ENCODE results near the gene METTL21A. TPM values are rescaled to one million over a fixed set of nuclear protein-coding genes. Genes with fewer than 3 reads are reported as not detected.
A peak's percentile ranks its signal among the peaks of the same experiment; 100 is the strongest.

Gene METTL21A
- total RNA-seq, 1 experiment from 2014 or later: 20.9 TPM

- Histone ChIP-seq H3K27me3 (ENCODE audit: control insufficient read depth, insufficient read depth, low read length) (no peaks in the 10 kb centered on the region), H3K9me3 (ENCODE audit: control insufficient read depth, insufficient read depth, low read depth, low read length) (no peaks in the 10 kb centered on the region), H3K36me3 (ENCODE audit: control insufficient read depth, insufficient read depth, low read length) (no peaks in the 10 kb centered on the region), H3K4me1 (ENCODE audit: control insufficient read depth, insufficient read depth, low read length) (peaks cover 3% of the 10 kb centered on the region; the same call in 1 of the 2 replicates), H3K4me3 (ENCODE audit: low read depth in 2 of 2, low read length in 2 of 2) (no peak overlapping the region), H3K27ac (ENCODE audit: low read length) (no peak overlapping the region)
- TF ChIP-seq CTCF (IDR thresholded peaks at IDR 0.05): no peak
- TF ChIP-seq POLR2AphosphoS5 (IDR thresholded peaks at IDR 0.05; ENCODE audit: low read depth, low read length): no peak
- no peak for TF ChIP-seq SIN3A (IDR thresholded peaks at IDR 0.05; ENCODE audit: borderline replicate concordance, insufficient read depth, low read depth, low read length)
- no peak for TF ChIP-seq TCF7L2 (IDR thresholded peaks at IDR 0.05; ENCODE audit: low read depth, low read length)
- TF ChIP-seq, protein P1, sequence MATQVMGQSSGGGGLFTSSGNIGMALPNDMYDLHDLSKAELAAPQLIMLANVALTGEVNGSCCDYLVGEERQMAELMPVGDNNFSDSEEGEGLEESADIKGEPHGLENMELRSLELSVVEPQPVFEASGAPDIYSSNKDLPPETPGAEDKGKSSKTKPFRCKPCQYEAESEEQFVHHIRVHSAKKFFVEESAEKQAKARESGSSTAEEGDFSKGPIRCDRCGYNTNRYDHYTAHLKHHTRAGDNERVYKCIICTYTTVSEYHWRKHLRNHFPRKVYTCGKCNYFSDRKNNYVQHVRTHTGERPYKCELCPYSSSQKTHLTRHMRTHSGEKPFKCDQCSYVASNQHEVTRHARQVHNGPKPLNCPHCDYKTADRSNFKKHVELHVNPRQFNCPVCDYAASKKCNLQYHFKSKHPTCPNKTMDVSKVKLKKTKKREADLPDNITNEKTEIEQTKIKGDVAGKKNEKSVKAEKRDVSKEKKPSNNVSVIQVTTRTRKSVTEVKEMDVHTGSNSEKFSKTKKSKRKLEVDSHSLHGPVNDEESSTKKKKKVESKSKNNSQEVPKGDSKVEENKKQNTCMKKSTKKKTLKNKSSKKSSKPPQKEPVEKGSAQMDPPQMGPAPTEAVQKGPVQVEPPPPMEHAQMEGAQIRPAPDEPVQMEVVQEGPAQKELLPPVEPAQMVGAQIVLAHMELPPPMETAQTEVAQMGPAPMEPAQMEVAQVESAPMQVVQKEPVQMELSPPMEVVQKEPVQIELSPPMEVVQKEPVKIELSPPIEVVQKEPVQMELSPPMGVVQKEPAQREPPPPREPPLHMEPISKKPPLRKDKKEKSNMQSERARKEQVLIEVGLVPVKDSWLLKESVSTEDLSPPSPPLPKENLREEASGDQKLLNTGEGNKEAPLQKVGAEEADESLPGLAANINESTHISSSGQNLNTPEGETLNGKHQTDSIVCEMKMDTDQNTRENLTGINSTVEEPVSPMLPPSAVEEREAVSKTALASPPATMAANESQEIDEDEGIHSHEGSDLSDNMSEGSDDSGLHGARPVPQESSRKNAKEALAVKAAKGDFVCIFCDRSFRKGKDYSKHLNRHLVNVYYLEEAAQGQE (IDR thresholded peaks at IDR 0.05; ENCODE audit: insufficient read depth in 1 of 2, low read depth in 2 of 2, low read length in 1 of 2): no peak
- in situ Hi-C loops (cut with HindIII; ENCODE audit: low pct_unique_long_range_greater_than_20kb, low sequenced_read_pairs) (no loop called here), intact Hi-C loops (cut with micrococcal nuclease; ENCODE audit: unreplicated experiment) (loop anchor here (5.0 to 10.0 kb wide), 3 partner anchors 83 to 103 kb away; partner anchors contain the start of gene CCNYL1)
- CTCF ChIA-PET: no interaction called here
- BruUV-seq (replicated peaks): no TSS peak
- POLR2A ChIA-PET: no interaction called here
- no peak for ATAC-seq
- DNase-seq (ENCODE audit: low read depth, low spot score): no peak
Observed at GRCh38 chr2:207629553-207629952, 4.4 kb upstream of the METTL21A start.

GRCh38 chr2:207624185-207625013 lies 795 bp downstream of the METTL21A start:
- no peak for DNase-seq (ENCODE audit: low read depth, low spot score)
- peaks cover 7% of the 10 kb centered on the region; the same call in 1 of the 2 replicates for H3K4me1 ChIP-seq (ENCODE audit: control insufficient read depth, insufficient read depth, low read length)

More at GRCh38 chr2:207624185-207625013, 795 bp downstream of the METTL21A start:
- TF ChIP-seq TCF7L2 (IDR thresholded peaks at IDR 0.05; ENCODE audit: low read depth, low read length) (no peak), POLR2AphosphoS5 (IDR thresholded peaks at IDR 0.05; ENCODE audit: low read depth, low read length) (no peak), CTCF (IDR thresholded peaks at IDR 0.05) (no peak), SIN3A (IDR thresholded peaks at IDR 0.05; ENCODE audit: borderline replicate concordance, insufficient read depth, low read depth, low read length) (no peak)
- TF ChIP-seq, protein P1 (IDR thresholded peaks at IDR 0.05; ENCODE audit: insufficient read depth in 1 of 2, low read depth in 2 of 2, low read length in 1 of 2): no peak
- intact Hi-C loops (cut with micrococcal nuclease; ENCODE audit: unreplicated experiment) (loop anchor here (5.0 to 10.0 kb wide), 3 partner anchors 88 to 108 kb away; partner anchors contain the start of gene CCNYL1), in situ Hi-C loops (cut with HindIII; ENCODE audit: low pct_unique_long_range_greater_than_20kb, low sequenced_read_pairs) (no loop called here)
- no peaks in the 10 kb centered on the region for H3K9me3 ChIP-seq (ENCODE audit: control insufficient read depth, insufficient read depth, low read depth, low read length)
- ChIA-PET CTCF (interaction anchor here (1.5 kb wide), 1 partner anchor 110 kb away, joined by 4 read pairs; no protein-coding TSS in a partner anchor), POLR2A (no interaction called here)
- peak; percentile 52 for ATAC-seq
- peak overlapping the region; percentile 81 for H3K27ac ChIP-seq (ENCODE audit: low read length)
- peaks cover 3% of the 10 kb centered on the region; the same call in 1 of the 2 replicates for H3K36me3 ChIP-seq (ENCODE audit: control insufficient read depth, insufficient read depth, low read length)
- peak overlapping the region; percentile 77 to 91 for H3K4me3 ChIP-seq (ENCODE audit: low read depth in 2 of 2, low read length in 2 of 2)
- H3K27me3 ChIP-seq (ENCODE audit: control insufficient read depth, insufficient read depth, low read length): no peaks in the 10 kb centered on the region
- BruUV-seq (replicated peaks): TSS peak; percentile 86
